ENCODE measurements around the gene ID2. TPM values are rescaled to one million over a fixed set of nuclear protein-coding genes. Genes with fewer than 3 reads are reported as not detected.

ID2 gene
- total and polyA plus RNA-seq, 2 of the 13 experiments (the other 11 are each of a cell fraction or from before 2014, with no cell fraction given) = 214 to 719 TPM

- TF ChIP-seq CREM (IDR thresholded peaks at IDR 0.05) = peak; percentile 73; the same call in 1 of the 2 replicates
- TF ChIP-seq CREM (CRISPR knock-in tag; IDR thresholded peaks at IDR 0.05) = no peak
- TF ChIP-seq HNF1A (IDR thresholded peaks at IDR 0.05; ENCODE audit: low read depth) = peak; percentile 56; the same call in 1 of the 2 replicates
- peak; percentile 59; the same call in 1 of the 2 replicates for TF ChIP-seq HNF1A (CRISPR knock-in tag; IDR thresholded peaks at IDR 0.05; ENCODE audit: borderline replicate concordance)
- 0 out of 2 replicates have a peak, but pooled peaks have one; percentile 54 for TF ChIP-seq RFXAP (CRISPR knock-in tag; IDR thresholded peaks at IDR 0.05; ENCODE audit: borderline replicate concordance)
- no peak for TF ChIP-seq POLR2AphosphoS2 (IDR thresholded peaks at IDR 0.05; ENCODE audit: low read depth, low read length)
- TF ChIP-seq, protein P1, sequence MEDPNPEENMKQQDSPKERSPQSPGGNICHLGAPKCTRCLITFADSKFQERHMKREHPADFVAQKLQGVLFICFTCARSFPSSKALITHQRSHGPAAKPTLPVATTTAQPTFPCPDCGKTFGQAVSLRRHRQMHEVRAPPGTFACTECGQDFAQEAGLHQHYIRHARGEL (CRISPR knock-in tag; IDR thresholded peaks at IDR 0.05) = no peak
- peak; percentile 80 for TF ChIP-seq HDAC1 (CRISPR knock-in tag; IDR thresholded peaks at IDR 0.05)
- peak; percentile 39; the same call in 1 of the 2 replicates for TF ChIP-seq ZBTB7A (CRISPR knock-in tag; IDR thresholded peaks at IDR 0.05)
- TF ChIP-seq, protein P2, sequence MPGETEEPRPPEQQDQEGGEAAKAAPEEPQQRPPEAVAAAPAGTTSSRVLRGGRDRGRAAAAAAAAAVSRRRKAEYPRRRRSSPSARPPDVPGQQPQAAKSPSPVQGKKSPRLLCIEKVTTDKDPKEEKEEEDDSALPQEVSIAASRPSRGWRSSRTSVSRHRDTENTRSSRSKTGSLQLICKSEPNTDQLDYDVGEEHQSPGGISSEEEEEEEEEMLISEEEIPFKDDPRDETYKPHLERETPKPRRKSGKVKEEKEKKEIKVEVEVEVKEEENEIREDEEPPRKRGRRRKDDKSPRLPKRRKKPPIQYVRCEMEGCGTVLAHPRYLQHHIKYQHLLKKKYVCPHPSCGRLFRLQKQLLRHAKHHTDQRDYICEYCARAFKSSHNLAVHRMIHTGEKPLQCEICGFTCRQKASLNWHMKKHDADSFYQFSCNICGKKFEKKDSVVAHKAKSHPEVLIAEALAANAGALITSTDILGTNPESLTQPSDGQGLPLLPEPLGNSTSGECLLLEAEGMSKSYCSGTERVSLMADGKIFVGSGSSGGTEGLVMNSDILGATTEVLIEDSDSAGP (CRISPR knock-in tag; IDR thresholded peaks at IDR 0.05; ENCODE audit: borderline replicate concordance) = no peak
- no peak for TF ChIP-seq MTA3 (CRISPR knock-in tag; IDR thresholded peaks at IDR 0.05)
- no peak for TF ChIP-seq PAX8 (CRISPR knock-in tag; IDR thresholded peaks at IDR 0.05; ENCODE audit: borderline replicate concordance)
- peak; percentile 70; the same call in 1 of the 2 replicates for TF ChIP-seq MEIS1 (CRISPR knock-in tag; IDR thresholded peaks at IDR 0.05; ENCODE audit: borderline replicate concordance)
- TF ChIP-seq PBX3 (CRISPR knock-in tag; IDR thresholded peaks at IDR 0.05; ENCODE audit: borderline replicate concordance) = no peak
- peak; percentile 29; the same call in 1 of the 2 replicates for TF ChIP-seq RAD21 (CRISPR knock-in tag; IDR thresholded peaks at IDR 0.05)
- TF ChIP-seq HCFC1 (IDR thresholded peaks at IDR 0.05; ENCODE audit: low read depth, low read length) = no peak
- no peak for TF ChIP-seq REL (CRISPR knock-in tag; conservative IDR thresholded peaks at IDR 0.05)
- TF ChIP-seq ZNF326 (CRISPR knock-in tag; IDR thresholded peaks at IDR 0.05; ENCODE audit: borderline replicate concordance) = no peak
- no peak for TF ChIP-seq POLR2G (IDR thresholded peaks at IDR 0.05; ENCODE audit: low read depth, low read length)
- TF ChIP-seq NFKB2 (CRISPR knock-in tag; IDR thresholded peaks at IDR 0.05; ENCODE audit: borderline replicate concordance) = no peak
- TF ChIP-seq HHEX (CRISPR knock-in tag; IDR thresholded peaks at IDR 0.05) = peak; percentile 76
- TF ChIP-seq CREB1 (IDR thresholded peaks at IDR 0.05) = no peak
- 0 out of 2 replicates have a peak, but pooled peaks have one; percentile 35 for TF ChIP-seq CREB1 (CRISPR knock-in tag; IDR thresholded peaks at IDR 0.05)
- TF ChIP-seq ATM (IDR thresholded peaks at IDR 0.05; ENCODE audit: borderline replicate concordance) = no peak
- TF ChIP-seq TEAD3 (CRISPR knock-in tag; optimal IDR thresholded peaks at IDR 0.05; ENCODE audit: borderline replicate concordance) = peak; percentile 85
- TF ChIP-seq YY1 (IDR thresholded peaks at IDR 0.05; ENCODE audit: insufficient read depth, insufficient replicate concordance, low read depth, low read length) = peak; percentile 20
These were observed 6.3 kb upstream of the ID2 start (continued) for GRCh38 chr2:8675543-8675942.

Data from HepG2 (cell line).